IPS DF 6.9 (cell line): ENCODE results near the gene PTGER2.

Source experiments
- DNase-seq: peaks from one replicate; pipeline ENCODE4 v3.0.0-alpha.2; 2013; ENCODE audit warnings: low read depth, low spot score
- H3K27ac ChIP-seq: one replicate; pipeline ENCODE4 v1.5.1; 2013; ENCODE audit warnings: low read length, control low read depth
- H3K27me3 ChIP-seq: 2 replicates; pipeline ENCODE4 v1.6.1; 2013; ENCODE audit warnings: mild to moderate bottlenecking, low read length; ENCODE audit not compliant: control insufficient read depth, insufficient read depth
- H3K36me3 ChIP-seq: 2 replicates; pipeline ENCODE4 v1.6.1; 2013; ENCODE audit warnings: low read length; ENCODE audit not compliant: control insufficient read depth, insufficient read depth
- H3K4me1 ChIP-seq: 2 replicates; pipeline ENCODE4 v1.6.1; 2013; ENCODE audit warnings: low read length; ENCODE audit not compliant: control insufficient read depth, insufficient read depth
- H3K4me3 ChIP-seq: 2 replicates; pipeline ENCODE4 v1.5.1; 2013; ENCODE audit warnings: mild to moderate bottlenecking, low read length
- H3K9me3 ChIP-seq: 2 replicates; pipeline ENCODE4 v1.6.1; 2013; ENCODE audit warnings: low read length, inconsistent platforms; ENCODE audit not compliant: control insufficient read depth, insufficient read depth
- WGBS: extraction: QIAGEN DNeasy Blood & Tissue Kit; methylation state at CpG from one replicate; pipeline ENCODE4 v1.1.7; 2013; ENCODE audit warnings: mixed read lengths, missing lambda C conversion rate; ENCODE audit not compliant: insufficient read length, insufficient coverage; 5-methylcytosine and 5-hydroxymethylcytosine counted together

PTGER2 gene

GRCh38 chr14:52338051-52338681 lies 24.1 kb downstream of the PTGER2 start:
- no peaks in the 10 kb centered on the region for H3K4me1 ChIP-seq
- H3K9me3 ChIP-seq = no peaks in the 10 kb centered on the region
- H3K36me3 ChIP-seq = no peaks in the 10 kb centered on the region
- DNase-seq = no peak
- no CpG with 5 or more reads among the region's 1 CpG for WGBS
- no peak overlapping the region for H3K27ac ChIP-seq
- H3K27me3 ChIP-seq = no peaks in the 10 kb centered on the region
- H3K4me3 ChIP-seq = no peak overlapping the region

DNA sequence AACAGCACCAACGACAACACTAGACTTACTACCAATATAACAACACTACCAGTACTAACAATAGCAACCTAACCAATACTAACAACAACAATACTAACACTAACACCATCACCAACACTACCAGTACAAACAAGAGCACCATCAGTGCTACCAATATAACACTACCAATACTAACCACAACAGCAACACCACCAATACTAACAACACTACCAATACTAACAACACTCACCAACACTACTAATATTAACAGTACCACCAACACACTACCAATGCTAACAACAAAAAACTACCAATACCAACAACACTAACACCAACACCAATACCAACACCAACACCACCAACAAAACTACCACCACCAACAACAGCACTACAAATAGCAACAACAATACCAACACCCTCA lies 25.1 kb downstream of the PTGER2 start:
- Histone ChIP-seq H3K4me3 (no peak overlapping the region), H3K27me3 (no peaks in the 10 kb centered on the region), H3K4me1 (no peaks in the 10 kb centered on the region), H3K36me3 (no peaks in the 10 kb centered on the region), H3K9me3 (no peaks in the 10 kb centered on the region), H3K27ac (no peak overlapping the region)
- no peak for DNase-seq
- no CpG with 5 or more reads among the region's 1 CpG for WGBS

DNA sequence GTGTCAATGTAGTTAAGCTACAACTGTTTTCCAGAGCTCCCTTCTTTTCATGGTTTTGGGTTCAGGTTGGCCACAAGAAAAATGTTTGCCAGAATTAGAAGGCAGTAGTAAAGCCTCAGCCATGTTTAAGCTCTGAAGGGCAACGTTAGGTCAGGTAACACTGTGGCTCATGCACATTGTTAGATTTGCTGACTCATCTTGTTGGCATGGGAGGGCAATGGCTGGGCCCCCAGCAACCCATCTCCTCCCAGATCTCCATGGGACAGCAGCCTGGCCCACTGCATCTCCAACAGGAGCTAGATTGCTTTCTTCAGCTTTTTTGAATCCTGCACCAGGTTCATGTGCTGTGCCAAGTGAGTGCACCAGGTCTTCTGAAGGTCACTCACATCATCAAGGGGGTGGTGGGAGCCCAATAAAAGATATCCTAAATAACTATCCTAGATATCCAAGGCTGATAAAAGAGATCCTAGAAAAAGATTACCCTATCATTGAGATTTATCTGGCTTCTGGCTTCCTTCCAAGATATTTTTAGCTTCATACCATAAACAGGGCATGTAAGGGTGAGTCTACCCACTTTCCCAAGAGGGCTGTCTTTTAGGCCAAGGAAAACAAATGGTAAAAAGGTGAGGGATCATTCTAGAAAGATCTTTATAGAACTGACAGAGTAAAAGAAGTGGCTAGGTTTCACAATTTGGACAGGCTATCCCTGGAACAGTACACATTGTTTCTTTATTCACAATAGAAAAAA lies 28.9 kb downstream of the PTGER2 start:
- H3K27ac ChIP-seq = no peak overlapping the region
- H3K4me3 ChIP-seq = no peak overlapping the region
- H3K9me3 ChIP-seq = no peaks in the 10 kb centered on the region
- no peaks in the 10 kb centered on the region for H3K36me3 ChIP-seq
- no peaks in the 10 kb centered on the region for H3K27me3 ChIP-seq
- WGBS = no CpG with 5 or more reads among the region's 1 CpG
- no peaks in the 10 kb centered on the region for H3K4me1 ChIP-seq
- no peak for DNase-seq

DNA sequence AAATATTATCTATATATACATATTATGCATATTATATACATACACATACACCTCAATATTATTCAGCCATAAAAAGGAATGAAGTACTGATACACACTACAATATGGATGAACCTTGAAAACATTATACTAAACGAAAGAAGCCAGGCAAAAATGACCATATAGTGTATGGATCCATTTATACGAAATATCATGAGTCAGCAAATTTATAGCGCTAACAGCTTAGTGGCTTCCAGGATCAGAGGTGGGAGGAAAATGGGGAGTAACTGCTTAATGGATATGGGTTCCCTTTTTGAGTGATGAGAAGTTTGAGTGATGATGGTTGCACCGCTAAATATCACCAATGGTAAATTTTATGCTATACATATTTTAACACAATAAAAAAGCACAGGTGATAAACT lies 32.7 kb downstream of the PTGER2 start:
- H3K27me3 ChIP-seq = no peaks in the 10 kb centered on the region
- H3K4me3 ChIP-seq = no peak overlapping the region
- H3K36me3 ChIP-seq = no peaks in the 10 kb centered on the region
- DNase-seq = no peak
- H3K27ac ChIP-seq = no peak overlapping the region
- no peaks in the 10 kb centered on the region for H3K4me1 ChIP-seq
- no CpG with 5 or more reads among the region's 4 CpGs for WGBS
- no peaks in the 10 kb centered on the region for H3K9me3 ChIP-seq

GRCh38 chr14:52348279-52348678 lies 34.2 kb downstream of the PTGER2 start:
- no peak for DNase-seq
- no peak overlapping the region for H3K4me3 ChIP-seq
- H3K27ac ChIP-seq = no peak overlapping the region
- H3K9me3 ChIP-seq = no peaks in the 10 kb centered on the region
- WGBS = 100% methylated on average over 1 of the region's 5 CpGs
- H3K4me1 ChIP-seq = no peaks in the 10 kb centered on the region
- no peaks in the 10 kb centered on the region for H3K27me3 ChIP-seq
- no peaks in the 10 kb centered on the region for H3K36me3 ChIP-seq

DNA sequence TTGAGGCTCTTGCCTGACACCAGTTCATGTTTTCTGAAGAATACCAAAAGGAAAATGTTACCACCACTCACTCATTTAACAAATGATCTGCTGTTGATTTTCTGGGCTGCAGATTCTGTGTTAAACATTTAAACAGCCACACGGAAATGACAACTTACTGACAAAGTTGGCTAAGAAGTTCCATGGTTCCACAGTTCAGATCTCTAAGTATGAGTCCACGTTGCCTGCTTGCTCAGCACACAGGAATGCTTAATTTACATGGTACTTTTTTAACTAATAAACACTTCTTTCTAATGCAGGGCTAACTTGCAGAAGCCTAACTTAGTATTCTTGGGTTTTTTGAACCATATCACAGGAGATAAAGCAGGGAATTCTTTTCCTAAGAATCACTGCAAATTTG lies 34.7 kb downstream of the PTGER2 start:
- Histone ChIP-seq H3K9me3 (no peaks in the 10 kb centered on the region), H3K4me3 (no peak overlapping the region), H3K4me1 (no peaks in the 10 kb centered on the region), H3K27me3 (no peaks in the 10 kb centered on the region), H3K27ac (no peak overlapping the region), H3K36me3 (no peaks in the 10 kb centered on the region)
- DNase-seq = no peak
- no CpG with 5 or more reads among the region's 2 CpGs for WGBS

GRCh38 chr14:52349731-52350130 lies 35.6 kb downstream of the PTGER2 start:
- DNase-seq = no peak
- WGBS = no CpG with 5 or more reads among the region's 2 CpGs
- Histone ChIP-seq H3K9me3 (no peaks in the 10 kb centered on the region), H3K27ac (no peak overlapping the region), H3K4me3 (no peak overlapping the region), H3K27me3 (no peaks in the 10 kb centered on the region), H3K36me3 (no peaks in the 10 kb centered on the region), H3K4me1 (no peaks in the 10 kb centered on the region)

DNA sequence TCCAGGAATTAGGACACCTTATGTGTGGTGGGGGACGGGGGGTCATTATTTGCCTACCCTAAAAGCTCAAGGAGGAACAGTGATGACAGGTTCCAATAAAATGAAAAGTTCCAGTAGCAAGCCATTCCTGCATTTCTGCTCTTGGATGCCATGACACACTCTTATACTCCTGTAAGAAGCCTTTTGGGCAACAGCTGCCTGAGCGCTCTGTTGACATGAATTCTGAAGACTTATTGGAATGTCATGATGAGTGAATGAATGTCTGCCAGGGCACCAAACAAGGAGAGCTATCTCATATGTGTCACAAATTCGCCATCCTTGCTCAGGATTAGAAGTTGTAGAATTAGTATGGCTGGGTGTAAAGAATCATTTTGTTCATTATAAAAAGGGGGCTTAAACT lies 36.3 kb downstream of the PTGER2 start:
- H3K4me1 ChIP-seq = no peaks in the 10 kb centered on the region
- H3K27ac ChIP-seq = no peak overlapping the region
- H3K27me3 ChIP-seq = no peaks in the 10 kb centered on the region
- no peak overlapping the region for H3K4me3 ChIP-seq
- no peaks in the 10 kb centered on the region for H3K9me3 ChIP-seq
- DNase-seq = no peak
- WGBS = no CpG with 5 or more reads among the region's 3 CpGs
- no peaks in the 10 kb centered on the region for H3K36me3 ChIP-seq

DNA sequence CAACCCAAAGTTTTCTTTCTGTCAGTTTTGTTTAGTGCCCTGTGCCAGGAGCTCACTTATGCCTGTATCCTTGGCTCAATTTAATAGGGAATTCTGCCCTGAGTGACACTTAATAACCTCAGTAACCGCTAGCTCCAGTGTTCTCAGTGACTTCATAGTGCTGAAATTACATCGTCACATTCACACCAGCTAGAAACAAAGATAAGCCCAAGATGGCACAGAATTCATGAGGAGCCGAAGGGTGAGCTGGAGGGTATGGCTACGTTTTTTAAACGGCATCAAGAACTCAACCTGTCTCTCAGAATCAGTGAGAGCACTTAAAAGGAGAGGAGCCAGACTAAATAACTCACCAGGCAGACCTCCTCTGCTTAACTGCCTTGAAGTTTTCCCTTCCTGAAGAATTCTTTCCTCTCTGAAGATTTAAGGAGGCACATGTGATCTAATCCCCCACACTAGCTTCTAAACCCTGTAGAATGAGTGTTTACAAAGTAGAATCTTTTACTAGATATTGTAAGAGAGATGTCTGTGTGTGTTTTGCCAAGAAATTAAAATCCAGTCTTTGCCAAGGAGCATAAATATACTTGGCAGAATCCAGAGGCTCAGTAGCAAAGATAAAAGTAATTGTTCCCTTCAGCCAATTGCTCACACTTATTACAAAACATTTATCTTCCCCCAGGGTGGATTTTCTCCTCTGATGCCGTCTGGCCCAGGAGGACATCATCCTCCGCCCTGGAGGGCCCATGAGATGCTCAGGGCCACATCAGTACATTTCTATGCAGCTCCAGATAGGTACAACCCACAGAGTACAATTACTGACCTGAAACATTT lies 37.3 kb downstream of the PTGER2 start:
- Histone ChIP-seq H3K4me3 (no peak overlapping the region), H3K27ac (no peak overlapping the region), H3K9me3 (no peaks in the 10 kb centered on the region), H3K27me3 (no peaks in the 10 kb centered on the region), H3K4me1 (no peaks in the 10 kb centered on the region), H3K36me3 (no peaks in the 10 kb centered on the region)
- WGBS = no CpG with 5 or more reads among the region's 7 CpGs
- DNase-seq = no peak

DNA sequence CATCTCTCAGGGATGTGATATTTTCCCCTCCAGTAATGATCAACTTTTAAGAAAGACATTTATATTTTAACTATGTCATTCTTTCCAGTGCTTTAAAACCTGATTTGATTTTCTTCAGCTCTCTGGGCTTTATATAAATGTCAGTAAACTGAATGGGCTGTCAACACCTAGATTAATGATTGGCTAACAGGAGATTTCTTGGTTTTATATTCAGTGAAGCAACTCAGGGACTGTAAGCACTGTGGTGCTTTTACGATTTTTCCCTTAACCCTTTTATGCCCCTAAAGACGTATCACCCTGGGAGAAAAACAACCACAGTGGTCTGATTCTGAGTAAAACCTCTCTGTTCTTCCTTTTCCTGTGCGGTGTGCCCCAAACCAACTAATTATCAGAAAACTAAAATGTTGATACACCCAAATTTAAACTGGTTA lies 38.0 kb downstream of the PTGER2 start:
- Histone ChIP-seq H3K4me1 (no peaks in the 10 kb centered on the region), H3K27me3 (no peaks in the 10 kb centered on the region), H3K27ac (no peak overlapping the region), H3K9me3 (no peaks in the 10 kb centered on the region), H3K4me3 (no peak overlapping the region), H3K36me3 (no peaks in the 10 kb centered on the region)
- no peak for DNase-seq
- no CpG with 5 or more reads among the region's 3 CpGs for WGBS
